Measurements from ENCODE around the gene MAN1A1.

The MAN1A1 gene

DNA sequence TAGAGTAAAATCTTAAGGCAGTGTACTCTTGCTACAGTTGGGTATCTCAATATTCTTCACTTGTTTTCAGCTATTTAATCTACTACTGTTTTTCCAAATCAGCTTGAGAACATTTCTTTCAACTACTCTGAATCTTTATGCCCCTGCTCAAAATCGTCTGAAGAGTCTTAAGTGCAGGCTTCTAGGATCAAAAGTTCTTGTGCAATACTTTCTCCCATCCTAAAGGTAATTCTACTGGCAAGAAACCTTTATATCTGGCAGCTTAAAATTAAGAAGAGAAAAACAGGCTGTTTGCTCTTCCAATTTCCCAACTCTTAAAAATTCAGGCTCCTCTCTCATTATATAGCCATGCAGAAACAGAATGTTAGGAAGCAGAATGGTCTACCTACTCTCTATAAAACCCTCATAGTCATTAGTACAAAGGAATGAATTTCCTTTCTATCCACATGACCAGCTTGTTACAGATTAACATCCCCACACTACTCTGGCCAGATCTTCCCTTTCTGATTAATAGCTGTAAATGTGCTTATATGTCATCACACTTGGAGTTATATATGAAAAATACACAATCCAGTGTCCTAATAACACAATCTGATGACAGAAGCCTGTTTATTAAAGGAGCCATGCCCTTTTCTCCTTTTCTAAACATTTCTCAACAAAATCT is 148.9 kb downstream of the MAN1A1 start:
- no peak for DNase-seq (ENCODE audit: low read depth, low spot score)

GRCh38 chr6:119197271-119197670 is 152.3 kb downstream of the MAN1A1 start:
- no peak for DNase-seq (ENCODE audit: low read depth, low spot score)

DNA sequence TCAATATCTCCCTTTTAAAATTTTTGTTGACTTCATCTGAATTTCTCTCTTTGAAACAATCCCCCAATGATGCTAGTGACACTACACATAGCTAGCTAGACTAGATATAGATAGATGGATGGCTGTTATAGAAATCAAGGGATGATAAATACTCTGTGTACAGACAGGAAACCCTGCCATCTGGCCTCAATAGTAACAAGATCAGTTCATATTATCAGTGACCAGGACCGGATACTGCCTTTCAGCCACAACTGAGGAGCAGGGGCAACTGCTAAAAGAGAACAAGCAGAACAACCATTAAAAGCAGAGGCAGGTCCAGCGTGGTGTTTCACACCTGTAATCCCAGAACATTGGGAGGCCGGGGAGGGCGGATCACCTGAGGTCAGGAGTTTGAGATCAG is 152.8 kb downstream of the MAN1A1 start:
- no peak for DNase-seq (ENCODE audit: low read depth, low spot score)

DNA sequence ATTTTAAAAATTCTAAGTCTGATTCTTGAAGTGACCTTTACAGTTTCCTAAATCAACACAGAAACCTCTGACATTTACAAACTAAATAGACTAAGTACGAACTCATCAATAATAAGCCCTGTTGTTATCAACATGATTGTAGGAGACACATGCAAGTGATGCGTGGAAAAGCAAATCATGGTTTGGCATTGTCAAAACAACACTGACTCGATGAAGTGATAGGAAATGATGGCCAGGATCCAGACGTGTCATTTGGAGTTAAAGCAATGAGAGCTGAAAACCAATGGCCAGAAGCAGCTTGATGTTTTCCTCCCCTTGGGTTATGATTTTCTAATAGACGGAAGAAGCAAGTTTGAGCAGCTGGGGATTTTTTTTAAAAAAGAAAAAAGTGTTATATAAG is 153.7 kb downstream of the MAN1A1 start:
- no peak for DNase-seq (ENCODE audit: low read depth, low spot score)

- no peak for DNase-seq (ENCODE audit: low read depth, low spot score)
These were observed 154.4 kb downstream of the MAN1A1 start for GRCh38 chr6:119195204-119195603.

DNA sequence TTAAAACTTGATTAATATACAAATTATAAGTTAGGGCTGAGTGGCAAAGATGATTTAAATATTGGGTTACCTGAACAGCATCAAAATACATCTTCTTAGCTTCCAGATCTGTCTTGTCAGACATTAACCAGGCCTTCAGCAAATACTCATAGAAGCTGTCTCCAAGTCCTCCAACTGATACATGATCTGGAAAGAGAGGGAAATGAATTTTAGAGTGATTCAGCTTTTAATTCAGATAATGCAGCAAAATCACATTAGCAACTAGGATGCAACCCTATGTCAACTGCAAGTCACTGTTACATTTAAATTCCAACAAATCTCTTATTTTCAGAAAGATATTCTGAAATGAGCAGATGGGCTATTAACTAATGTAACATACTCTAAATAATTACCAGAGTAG is 155.9 kb downstream of the MAN1A1 start:
- DNase-seq (ENCODE audit: low read depth, low spot score) = no peak

GRCh38 chr6:119192200-119192599 is 157.4 kb downstream of the MAN1A1 start:
- no peak for DNase-seq (ENCODE audit: low read depth, low spot score)

DNA sequence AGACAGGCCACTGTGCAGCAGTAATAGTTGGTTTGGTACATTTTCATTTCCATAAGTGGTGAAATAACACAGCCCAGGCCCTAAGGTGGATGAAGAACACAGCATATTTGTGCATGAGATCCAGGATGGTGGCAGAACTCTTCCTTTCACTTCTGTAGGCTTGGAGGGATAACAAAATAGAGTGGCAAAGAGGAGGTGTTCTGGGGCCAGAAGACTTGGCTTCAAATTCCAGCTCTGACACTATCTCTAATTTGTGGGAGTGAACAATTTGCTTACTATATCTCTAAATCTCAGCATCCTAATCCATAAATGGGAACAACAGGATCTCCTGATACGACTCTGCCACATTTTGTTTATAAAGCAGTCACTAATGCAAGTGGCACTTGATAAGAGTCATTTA is 159.4 kb downstream of the MAN1A1 start:
- DNase-seq (ENCODE audit: low read depth, low spot score) = no peak

DNA sequence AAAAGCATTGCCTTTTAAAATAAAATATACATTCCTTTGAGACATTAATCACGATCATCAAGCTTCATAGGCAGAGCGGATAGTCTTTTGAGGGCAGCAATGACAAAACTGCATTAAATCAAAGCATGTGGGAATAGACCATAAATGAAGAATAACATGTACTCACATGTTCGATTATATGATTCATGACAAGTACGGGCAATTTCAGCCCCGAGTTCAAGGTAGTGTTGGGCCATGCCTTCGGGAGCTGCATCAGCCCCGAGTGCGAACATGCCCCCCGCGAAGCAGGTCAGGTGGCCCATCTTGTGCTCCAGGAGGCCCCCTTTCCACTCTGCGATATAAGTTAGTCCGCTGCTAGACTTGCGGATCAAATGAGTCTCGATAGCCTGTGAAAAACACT is 160.1 kb downstream of the MAN1A1 start:
- DNase-seq (ENCODE audit: low read depth, low spot score) = no peak

DNA sequence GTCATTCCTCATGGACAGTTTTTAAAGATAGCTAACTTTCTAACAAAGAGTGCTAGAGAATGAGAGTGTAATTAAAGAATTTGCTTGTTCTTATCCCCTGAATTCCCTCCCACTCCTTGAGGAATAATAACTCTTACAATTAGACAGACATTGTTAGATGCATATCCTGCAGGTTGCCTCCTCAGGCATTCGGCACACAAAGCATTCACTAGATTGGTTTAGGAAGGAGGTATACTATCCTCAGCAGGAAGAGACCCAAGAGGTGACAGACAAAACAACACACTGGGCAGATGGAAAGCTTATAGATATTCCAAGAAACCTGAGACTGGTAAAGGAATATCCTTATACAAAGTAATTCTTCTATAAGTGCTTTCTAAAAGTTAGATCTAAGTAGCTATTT is 162.0 kb downstream of the MAN1A1 start:
- DNase-seq (ENCODE audit: low read depth, low spot score) = no peak

GRCh38 chr6:119186490-119186889 is 163.1 kb downstream of the MAN1A1 start:
- DNase-seq (ENCODE audit: low read depth, low spot score) = no peak

GRCh38 chr6:119184008-119184648 is 165.4 kb downstream of the MAN1A1 start:
- DNase-seq (ENCODE audit: low read depth, low spot score) = no peak

DNA sequence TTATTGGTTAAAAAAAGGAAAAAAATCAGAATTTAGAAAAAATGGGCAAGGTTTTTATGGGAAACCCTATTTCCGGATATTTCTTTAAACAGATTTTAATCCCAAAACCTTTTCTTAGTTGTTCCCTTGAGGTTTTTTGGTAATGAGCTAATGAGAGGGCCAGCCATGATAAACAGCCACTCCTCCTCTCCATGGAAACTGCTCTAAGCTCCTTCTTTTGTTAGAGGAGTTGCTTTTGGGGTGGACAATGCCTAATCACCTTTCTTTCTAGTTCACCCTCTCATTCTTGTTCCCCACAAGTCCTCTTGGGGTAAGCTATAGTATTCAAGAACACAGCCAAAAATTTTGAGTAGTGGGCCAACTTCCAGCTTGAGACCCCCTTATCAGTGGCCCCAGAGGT is 166.1 kb downstream of the MAN1A1 start:
- DNase-seq (ENCODE audit: low read depth, low spot score) = no peak

- DNase-seq (ENCODE audit: low read depth, low spot score) = no peak
These were observed 166.7 kb downstream of the MAN1A1 start for GRCh38 chr6:119182875-119183274.

DNA sequence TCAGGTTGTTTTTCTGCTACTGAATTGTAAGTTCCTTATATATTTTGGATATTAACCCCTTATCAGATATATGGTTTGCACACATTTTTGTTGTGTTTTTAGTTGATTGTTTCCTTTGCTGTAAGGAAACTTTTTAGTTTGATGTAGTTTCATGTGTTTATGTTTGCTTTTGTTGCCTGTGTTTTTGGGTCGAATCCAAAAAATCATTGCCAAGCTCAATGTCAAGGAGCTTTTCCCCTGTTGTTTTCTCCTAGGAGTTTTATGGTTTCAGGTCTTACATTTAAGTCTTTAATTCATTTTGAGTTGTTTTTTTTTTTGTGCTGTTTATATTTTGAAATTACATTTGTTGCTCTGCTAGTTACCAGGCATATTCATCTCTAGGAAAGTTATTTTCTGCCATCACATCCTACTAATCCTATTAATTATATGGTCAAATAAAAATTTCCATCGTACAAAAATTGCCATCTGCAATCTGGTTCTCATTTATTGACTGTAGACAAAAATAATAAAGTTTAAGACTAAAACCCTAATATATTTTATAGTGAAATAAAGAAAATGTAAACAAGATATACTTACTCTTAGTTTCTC is 167.3 kb downstream of the MAN1A1 start:
- no peak for DNase-seq (ENCODE audit: low read depth, low spot score)

GRCh38 chr6:119181046-119181445 is 168.5 kb downstream of the MAN1A1 start:
- DNase-seq (ENCODE audit: low read depth, low spot score) = no peak

- peak; percentile 56 for DNase-seq (ENCODE audit: low read depth, low spot score)
These were observed 169.7 kb downstream of the MAN1A1 start for GRCh38 chr6:119179842-119180241.

DNA sequence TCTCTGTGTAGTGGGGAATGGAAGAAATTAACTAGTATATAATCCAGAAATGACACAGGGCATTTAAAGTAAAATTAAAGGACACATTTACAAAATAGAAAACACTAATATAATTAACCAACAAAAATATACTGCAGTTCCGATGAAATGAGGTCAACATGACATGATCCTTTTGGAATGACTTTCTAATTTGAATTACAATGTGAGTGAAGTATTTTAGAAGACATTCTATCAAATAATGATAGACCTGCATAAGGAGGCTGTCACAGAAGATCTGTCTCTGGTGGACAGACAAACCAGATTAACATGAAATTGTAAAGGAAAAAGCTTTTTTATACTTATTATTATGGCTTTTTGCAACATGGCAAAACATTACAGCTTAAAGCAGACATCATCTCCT is 170.5 kb downstream of the MAN1A1 start:
- peak; percentile 22 for DNase-seq (ENCODE audit: low read depth, low spot score)

DNA sequence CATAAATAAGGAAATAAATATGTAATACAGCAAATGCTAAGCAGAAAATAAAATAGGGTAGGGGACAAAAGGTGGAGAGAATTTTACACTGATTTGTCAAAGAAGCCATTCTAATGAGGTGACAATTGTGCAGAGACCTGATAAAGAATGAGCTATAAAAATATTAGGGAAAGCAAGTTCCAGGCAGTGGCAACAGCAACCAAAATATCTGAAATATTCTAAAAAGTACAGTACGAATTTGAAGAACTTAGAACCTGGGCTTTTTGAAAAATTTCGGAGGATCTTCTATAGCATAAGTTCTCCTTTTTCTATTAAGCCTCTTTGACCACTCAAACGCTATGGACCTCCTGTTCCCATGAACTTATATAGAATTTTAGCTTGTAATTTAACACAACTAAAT is 173.1 kb downstream of the MAN1A1 start:
- no peak for DNase-seq (ENCODE audit: low read depth, low spot score)

DNA sequence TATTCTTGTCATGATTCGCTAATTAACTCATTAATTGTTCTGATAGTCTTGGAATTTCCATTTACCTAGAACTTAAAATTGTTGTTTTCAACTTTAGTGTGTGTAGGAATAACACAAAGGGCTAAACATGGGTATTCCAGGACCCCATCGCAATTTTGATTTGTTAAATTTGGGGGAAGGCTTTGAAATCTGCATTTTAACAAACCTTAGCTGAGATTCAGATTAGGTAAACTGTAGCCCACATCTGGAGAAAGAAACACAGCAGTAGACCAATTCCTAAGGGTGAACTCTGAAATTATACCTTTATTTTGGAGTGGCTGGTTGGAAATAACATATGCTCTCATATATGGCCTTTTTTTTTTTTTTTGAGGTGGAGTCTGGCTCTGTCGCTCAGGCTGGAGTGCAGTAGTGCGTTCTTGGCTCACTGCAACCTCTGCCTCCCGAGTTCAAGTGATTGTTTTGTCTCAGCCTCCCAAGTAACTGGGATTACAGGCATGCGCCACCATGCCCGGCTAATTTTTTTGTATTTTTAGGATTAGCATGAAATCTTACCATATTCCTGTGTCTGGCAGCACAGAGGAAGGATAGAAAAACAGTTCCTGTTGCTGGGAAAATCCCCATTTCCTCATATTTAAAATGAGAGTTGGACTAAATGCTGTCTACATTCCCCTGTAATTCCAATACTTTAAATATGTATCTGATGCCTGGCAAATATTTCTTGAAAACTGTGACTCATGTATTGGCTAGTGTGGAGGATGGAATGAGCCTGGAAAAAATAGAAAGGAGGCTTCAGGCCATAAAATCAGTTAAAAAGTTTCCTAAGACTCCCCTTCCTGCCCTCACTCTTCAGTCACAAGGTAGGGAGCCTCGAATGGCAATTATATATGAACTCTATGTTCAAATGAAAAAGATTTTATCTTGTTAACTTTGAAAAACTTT is 174.4 kb downstream of the MAN1A1 start:
- DNase-seq (ENCODE audit: low read depth, low spot score) = no peak

DNA sequence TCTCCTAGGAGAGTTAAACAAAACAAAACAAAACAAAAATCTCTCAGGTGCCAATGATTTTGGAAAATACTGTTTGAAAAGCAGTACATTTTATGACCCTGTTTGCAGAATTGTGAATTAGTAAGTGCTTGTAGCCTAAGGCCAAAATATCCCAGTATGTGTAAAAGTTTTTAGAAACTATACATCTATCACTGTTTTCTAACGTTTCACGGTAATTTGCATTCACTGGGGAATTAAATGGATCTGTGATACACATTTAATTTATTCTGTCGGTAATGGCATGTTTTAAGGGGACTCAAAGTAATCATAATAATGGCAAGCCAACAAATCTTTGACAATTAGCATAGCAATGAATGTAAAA is 175.5 kb downstream of the MAN1A1 start:
- no peak for DNase-seq (ENCODE audit: low read depth, low spot score)

Measured in astrocyte of the hippocampus (primary cell).